GM23338 (cell line): Measurements from ENCODE around the gene TSPAN33. TPM values are rescaled to one million over a fixed set of nuclear protein-coding genes. Genes with fewer than 3 reads are reported as not detected.
A peak's percentile ranks its signal among the peaks of the same experiment; 100 is the strongest.
"Not testable (repeated sequence)": the region's sequence is repeated elsewhere in the genome, so short reads cannot be mapped to it uniquely, and the experiment has no call there.

ENCODE experiments used
- ATAC-seq: fragments of 200-7000 bp; cut with Tn5 transposase; 3 replicates; pipeline ENCODE4 v1.9.1; 2020
- DNase-seq: peaks from one replicate; pipeline ENCODE4 v3.0.0-alpha.2; 2015; ENCODE audit warnings: low spot score
- H2AFZ ChIP-seq: fragments of 200-600 bp; sonication (generic); 2 replicates; pipeline ENCODE4 v1.8.0; 2016; ENCODE audit warnings: antibody characterized with exemption, mild to moderate bottlenecking, moderate library complexity
- H3F3A ChIP-seq: fragments of 200-600 bp; sonication (generic); replicated peaks from 2 replicates; pipeline ENCODE4 v1.8.0; 2017; ENCODE audit warnings: antibody characterized with exemption, mixed run types, low read depth
- H3K27ac ChIP-seq: fragments of 200-600 bp; sonication (generic); 2 replicates; pipeline ENCODE4 v1.6.1; 2016; ENCODE audit warnings: low read depth
- H3K27me3 ChIP-seq: fragments of 200-600 bp; sonication (generic); 2 replicates; pipeline ENCODE4 v1.8.0; 2016; ENCODE audit warnings: mild to moderate bottlenecking, mixed run types, moderate library complexity; ENCODE audit not compliant: insufficient read depth
- H3K36me3 ChIP-seq: fragments of 200-600 bp; sonication (generic); 2 replicates; pipeline ENCODE4 v1.8.0; 2016; ENCODE audit warnings: mild to moderate bottlenecking; ENCODE audit not compliant: insufficient read depth
- H3K4me1 ChIP-seq: fragments of 200-600 bp; sonication (generic); 2 replicates; pipeline ENCODE4 v1.8.0; 2016; ENCODE audit warnings: mild to moderate bottlenecking, moderate library complexity; ENCODE audit not compliant: insufficient read depth
- H3K4me2 ChIP-seq: fragments of 200-600 bp; sonication (generic); 2 replicates; pipeline ENCODE4 v1.7.1; 2017; ENCODE audit warnings: mixed run types
- H3K4me3 ChIP-seq: fragments of 200-600 bp; sonication (generic); 2 replicates; pipeline ENCODE4 v1.6.1; 2016; ENCODE audit warnings: mixed run types
- H3K79me2 ChIP-seq: fragments of 200-600 bp; sonication (generic); replicated peaks from 2 replicates; pipeline ENCODE4 v1.8.0; 2017; ENCODE audit warnings: mild to moderate bottlenecking; ENCODE audit not compliant: insufficient read depth
- H3K9me2 ChIP-seq: fragments of 200-600 bp; sonication (generic); 2 replicates; pipeline ENCODE4 v1.8.0; 2017; ENCODE audit not compliant: insufficient read depth
- H4K20me1 ChIP-seq: fragments of 200-600 bp; sonication (generic); replicated peaks from 2 replicates; pipeline ENCODE4 v1.8.0; 2017; ENCODE audit warnings: mild to moderate bottlenecking; ENCODE audit not compliant: insufficient read depth
- H3K27ac Mint-ChIP-seq: 2 replicates; pipeline ENCODE4 v1.8.0; 2020; ENCODE audit warnings: inconsistent platforms, mild to moderate bottlenecking, moderate library complexity, mixed read lengths
- H3K27me3 Mint-ChIP-seq: 3 replicates; pipeline ENCODE4 v1.8.0; 2022; ENCODE audit warnings: low read depth, mild to moderate bottlenecking, moderate library complexity, mixed read lengths, inconsistent platforms; ENCODE audit not compliant: insufficient read depth, poor library complexity
- H3K36me3 Mint-ChIP-seq: 3 replicates; pipeline ENCODE4 v1.8.0; 2021; ENCODE audit warnings: low read depth, mild to moderate bottlenecking, inconsistent platforms, moderate library complexity, mixed read lengths
- H3K4me1 Mint-ChIP-seq: 3 replicates; pipeline ENCODE4 v1.8.0; 2020; ENCODE audit warnings: mild to moderate bottlenecking, inconsistent platforms, mixed read lengths
- H3K4me3 Mint-ChIP-seq: 3 replicates; pipeline ENCODE4 v1.8.0; 2021; ENCODE audit warnings: moderate library complexity, mild to moderate bottlenecking, inconsistent platforms, mixed read lengths
- H3K9me3 Mint-ChIP-seq: 3 replicates; pipeline ENCODE4 v1.8.0; 2020; ENCODE audit warnings: moderate library complexity, mild to moderate bottlenecking, inconsistent platforms, mixed read lengths
- CREB1 ChIP-seq: fragments of 250-450 bp; sonication (Bioruptor Pico); IDR thresholded peaks from 2 replicates; pipeline ENCODE4 v1.5.0; 2020; ENCODE audit warnings: low read depth, mild to moderate bottlenecking, moderate library complexity
- EZH2 ChIP-seq: fragments of 200-600 bp; sonication (generic); IDR thresholded peaks from one replicate; pipeline ENCODE4 v1.8.0; 2017; ENCODE audit warnings: antibody characterized with exemption, mild to moderate bottlenecking, low read depth; ENCODE audit not compliant: unreplicated experiment
- EZH2phosphoT487 ChIP-seq: fragments of 200-600 bp; sonication (generic); IDR thresholded peaks from one replicate; pipeline ENCODE4 v1.8.1; 2018; ENCODE audit warnings: antibody characterized with exemption; ENCODE audit not compliant: unreplicated experiment
- NANOG ChIP-seq: IDR thresholded peaks from 2 replicates; pipeline ENCODE4 v1.6.1; 2016; ENCODE audit warnings: antibody characterized with exemption, borderline replicate concordance
- POLR2AphosphoS5 ChIP-seq: IDR thresholded peaks from 2 replicates; pipeline ENCODE4 v1.6.1; 2016; ENCODE audit warnings: antibody characterized with exemption, low read depth
- STAT1 ChIP-seq: IDR thresholded peaks from one replicate; pipeline ENCODE4 v1.6.1; 2016; ENCODE audit warnings: antibody characterized with exemption; ENCODE audit not compliant: unreplicated experiment
- ZNF114 ChIP-seq: fragments of 250-450 bp; sonication (Bioruptor Pico); IDR thresholded peaks from 2 replicates; pipeline ENCODE4 v1.5.0; 2020; ENCODE audit warnings: mild to moderate bottlenecking, moderate library complexity
- ZNF331 ChIP-seq: fragments of 250-450 bp; sonication (Bioruptor Pico); IDR thresholded peaks from 2 replicates; pipeline ENCODE4 v1.5.0; 2020; ENCODE audit warnings: low read depth, mild to moderate bottlenecking, moderate library complexity
- polyA plus RNA-seq: library from polyadenylated mRNA; unstranded; fragments of >200 nt; fragmentation: Nextera tagmentation; extraction: Ambion mirVana; gene quantifications from 2 replicates; pipeline ENCODE4 v1.2.1, GENCODE V29; 2016
- total RNA-seq: library from RNA; depleted of rRNA; stranded (reverse); fragments of >200 nt; shearing (Covaris generic); gene quantifications from 2 replicates; pipeline ENCODE4 v1.2.3, GENCODE V29; 2014
- TF ChIP-seq, protein P1 (sequence below): IDR thresholded peaks from 2 replicates; pipeline ENCODE4 v1.6.1; 2016; ENCODE audit warnings: antibody characterized with exemption
- TF ChIP-seq, protein P2 (sequence below), 2 experiments: fragments of 200-600 bp in 1 of 2; sonication (generic) in 1 of 2; conservative IDR thresholded peaks; 2 replicates each; pipeline versions ENCODE4 v1.5.1 to v1.6.1; 2016 to 2017; ENCODE audit warnings: antibody characterized with exemption in 2 of 2, low read depth in 2 of 2, mild to moderate bottlenecking in 2 of 2, moderate library complexity in 1 of 2

Gene TSPAN33
- total and polyA plus RNA-seq, 2 experiments from 2014 or later = 17.6 to 51.5 TPM

GRCh38 chr7:129213828-129214227 lies 69.3 kb downstream of the TSPAN33 start:
- H3K36me3 Mint-ChIP-seq = peaks cover 64% of the 10 kb centered on the region
- peak; percentile 80 for DNase-seq

GRCh38 chr7:129215691-129216090 lies 71.2 kb downstream of the TSPAN33 start:
- H3F3A ChIP-seq, H3K27ac ChIP-seq, H3K4me2 ChIP-seq, H3K27me3 ChIP-seq, ATAC-seq, H3K9me2 ChIP-seq, H3K27ac Mint-ChIP-seq, H3K79me2 ChIP-seq, H3K4me1 Mint-ChIP-seq, H4K20me1 ChIP-seq, DNase-seq, H2AFZ ChIP-seq, H3K27me3 Mint-ChIP-seq, H3K4me3 ChIP-seq, H3K4me1 ChIP-seq, H3K4me3 Mint-ChIP-seq, H3K36me3 ChIP-seq: not testable (repeated sequence)
- H3K36me3 Mint-ChIP-seq = peaks cover 52% of the 10 kb centered on the region
- H3K9me3 Mint-ChIP-seq = peaks cover 33% of the 10 kb centered on the region

More at GRCh38 chr7:129213828-129214227, 69.3 kb downstream of the TSPAN33 start:
- no peak overlapping the region for H3K4me2 ChIP-seq
- peaks cover 8% of the 10 kb centered on the region; the same call in 1 of the 2 replicates for H3F3A ChIP-seq
- H4K20me1 ChIP-seq = no peaks in the 10 kb centered on the region
- no peaks in the 10 kb centered on the region for H3K79me2 ChIP-seq
- Mint-ChIP-seq H3K4me3 (no peak overlapping the region), H3K27ac (no peak overlapping the region), H3K9me3 (peaks cover 33% of the 10 kb centered on the region), H3K4me1 (peaks cover 3% of the 10 kb centered on the region; the same call in 1 of the 3 replicates), H3K27me3 (peaks cover 9% of the 10 kb centered on the region)
- no peak overlapping the region for H2AFZ ChIP-seq
- TF ChIP-seq EZH2 (no peak), CREB1 (CRISPR knock-in tag) (no peak), STAT1 (no peak), NANOG (no peak), EZH2phosphoT487 (no peak), ZNF114 (CRISPR knock-in tag) (no peak), ZNF331 (CRISPR knock-in tag) (no peak), POLR2AphosphoS5 (peak; percentile 35; the same call in 1 of the 2 replicates)
- TF ChIP-seq, protein P1, sequence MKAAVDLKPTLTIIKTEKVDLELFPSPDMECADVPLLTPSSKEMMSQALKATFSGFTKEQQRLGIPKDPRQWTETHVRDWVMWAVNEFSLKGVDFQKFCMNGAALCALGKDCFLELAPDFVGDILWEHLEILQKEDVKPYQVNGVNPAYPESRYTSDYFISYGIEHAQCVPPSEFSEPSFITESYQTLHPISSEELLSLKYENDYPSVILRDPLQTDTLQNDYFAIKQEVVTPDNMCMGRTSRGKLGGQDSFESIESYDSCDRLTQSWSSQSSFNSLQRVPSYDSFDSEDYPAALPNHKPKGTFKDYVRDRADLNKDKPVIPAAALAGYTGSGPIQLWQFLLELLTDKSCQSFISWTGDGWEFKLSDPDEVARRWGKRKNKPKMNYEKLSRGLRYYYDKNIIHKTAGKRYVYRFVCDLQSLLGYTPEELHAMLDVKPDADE = no peak
- TF ChIP-seq, protein P2, sequence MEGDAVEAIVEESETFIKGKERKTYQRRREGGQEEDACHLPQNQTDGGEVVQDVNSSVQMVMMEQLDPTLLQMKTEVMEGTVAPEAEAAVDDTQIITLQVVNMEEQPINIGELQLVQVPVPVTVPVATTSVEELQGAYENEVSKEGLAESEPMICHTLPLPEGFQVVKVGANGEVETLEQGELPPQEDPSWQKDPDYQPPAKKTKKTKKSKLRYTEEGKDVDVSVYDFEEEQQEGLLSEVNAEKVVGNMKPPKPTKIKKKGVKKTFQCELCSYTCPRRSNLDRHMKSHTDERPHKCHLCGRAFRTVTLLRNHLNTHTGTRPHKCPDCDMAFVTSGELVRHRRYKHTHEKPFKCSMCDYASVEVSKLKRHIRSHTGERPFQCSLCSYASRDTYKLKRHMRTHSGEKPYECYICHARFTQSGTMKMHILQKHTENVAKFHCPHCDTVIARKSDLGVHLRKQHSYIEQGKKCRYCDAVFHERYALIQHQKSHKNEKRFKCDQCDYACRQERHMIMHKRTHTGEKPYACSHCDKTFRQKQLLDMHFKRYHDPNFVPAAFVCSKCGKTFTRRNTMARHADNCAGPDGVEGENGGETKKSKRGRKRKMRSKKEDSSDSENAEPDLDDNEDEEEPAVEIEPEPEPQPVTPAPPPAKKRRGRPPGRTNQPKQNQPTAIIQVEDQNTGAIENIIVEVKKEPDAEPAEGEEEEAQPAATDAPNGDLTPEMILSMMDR (conservative IDR thresholded peaks at IDR 0.05; ENCODE audit: low read depth in 2 of 2) = peak; percentile 61 to 85
- H3K27ac ChIP-seq = no peak overlapping the region
- no peaks in the 10 kb centered on the region for H3K4me1 ChIP-seq
- peak; percentile 57 for ATAC-seq
- H3K9me2 ChIP-seq = no peaks in the 10 kb centered on the region
- no peaks in the 10 kb centered on the region for H3K27me3 ChIP-seq
- H3K36me3 ChIP-seq = no peaks in the 10 kb centered on the region
- H3K4me3 ChIP-seq = no peak overlapping the region

DNA sequence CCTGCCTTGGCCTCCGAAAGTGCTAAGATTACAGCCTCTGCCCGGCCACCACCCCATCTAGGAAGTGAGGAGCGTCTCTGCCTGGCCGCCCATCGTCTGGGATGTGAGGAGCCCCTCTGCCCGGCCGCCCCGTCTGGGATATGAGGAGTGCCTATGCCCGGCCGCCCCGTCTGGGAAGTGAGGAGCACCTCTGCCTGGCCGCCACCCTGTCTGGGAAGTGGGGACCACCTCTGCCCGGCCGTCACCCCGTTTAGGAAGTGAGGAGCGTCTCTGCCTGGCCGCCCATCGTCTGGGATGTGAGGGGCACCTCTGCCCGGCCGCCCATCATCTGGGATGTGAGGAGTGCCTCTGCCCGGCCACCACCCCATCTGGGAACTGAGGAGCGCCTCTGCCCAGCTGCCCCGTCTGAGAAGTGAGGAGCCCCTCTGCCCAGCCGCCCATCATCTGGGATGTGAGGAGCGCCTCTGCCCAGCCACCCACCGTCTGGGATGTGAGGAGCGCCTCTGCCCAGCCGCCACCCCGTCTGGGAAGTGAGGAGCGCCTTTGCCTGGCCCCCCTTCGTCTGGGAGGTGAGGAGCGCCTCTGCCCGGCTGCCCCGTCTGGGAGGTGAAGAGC lies 71.7 kb downstream of the TSPAN33 start:
- H3K4me2 ChIP-seq, H3K4me3 Mint-ChIP-seq, H3K27ac Mint-ChIP-seq, H3K27me3 Mint-ChIP-seq, H3K9me2 ChIP-seq, H3K4me3 ChIP-seq, H3F3A ChIP-seq, H3K36me3 ChIP-seq, H4K20me1 ChIP-seq, H3K79me2 ChIP-seq, H2AFZ ChIP-seq, ATAC-seq, H3K27ac ChIP-seq, H3K4me1 Mint-ChIP-seq, DNase-seq, H3K4me1 ChIP-seq, H3K27me3 ChIP-seq: not testable (repeated sequence)
- Mint-ChIP-seq H3K9me3 (peaks cover 33% of the 10 kb centered on the region), H3K36me3 (peaks cover 47% of the 10 kb centered on the region)

- not testable (repeated sequence) for H3K79me2 ChIP-seq, H3K36me3 ChIP-seq
Measured at GRCh38 chr7:129216821-129217416, 72.4 kb downstream of the TSPAN33 start.

More at GRCh38 chr7:129216821-129217416, 72.4 kb downstream of the TSPAN33 start:
- not testable (repeated sequence) for ATAC-seq, H2AFZ ChIP-seq, DNase-seq, H3K4me1 ChIP-seq, H3K4me1 Mint-ChIP-seq, H3K4me3 Mint-ChIP-seq, H3K4me3 ChIP-seq, H4K20me1 ChIP-seq, H3K27me3 Mint-ChIP-seq, H3K27ac ChIP-seq, H3K27ac Mint-ChIP-seq, H3K9me2 ChIP-seq, H3K4me2 ChIP-seq, H3F3A ChIP-seq, H3K27me3 ChIP-seq
- Mint-ChIP-seq H3K36me3 (peaks cover 40% of the 10 kb centered on the region), H3K9me3 (peaks cover 33% of the 10 kb centered on the region)
